H9 (cell line): Measurements from ENCODE around the gene AHCY. TPM values are rescaled to one million over a fixed set of nuclear protein-coding genes. Genes with fewer than 3 reads are reported as not detected.

ENCODE experiments used
- DNase-seq: peaks from one replicate; pipeline ENCODE4 v3.0.0-alpha.2; 2017
- H2AFZ ChIP-seq: one replicate; pipeline ENCODE4 v1.6.1; 2013; ENCODE audit warnings: mild to moderate bottlenecking, low read length, control low read depth, moderate library complexity
- H2AK5ac ChIP-seq: 2 replicates; pipeline ENCODE4 v1.6.1; 2013; ENCODE audit warnings: low read length, control low read depth, mixed read lengths; ENCODE audit not compliant: insufficient read length
- H2BK120ac ChIP-seq: one replicate; pipeline ENCODE4 v1.6.1; 2013; ENCODE audit warnings: low read depth, mild to moderate bottlenecking, low read length, control low read depth, inconsistent platforms; ENCODE audit not compliant: poor library complexity, severe bottlenecking
- H2BK12ac ChIP-seq: 2 replicates; pipeline ENCODE4 v1.6.1; 2013; ENCODE audit warnings: low read length, control low read depth, mixed read lengths, low read depth; ENCODE audit not compliant: insufficient read length
- H2BK15ac ChIP-seq: 2 replicates; pipeline ENCODE4 v1.6.1; 2013; ENCODE audit warnings: low read depth, low read length, control low read depth
- H2BK20ac ChIP-seq: one replicate; pipeline ENCODE4 v1.6.1; 2013; ENCODE audit warnings: low read depth, mild to moderate bottlenecking, low read length, control low read depth, inconsistent platforms; ENCODE audit not compliant: poor library complexity, severe bottlenecking
- H2BK5ac ChIP-seq: 2 replicates; pipeline ENCODE4 v1.6.1; 2013; ENCODE audit warnings: low read length, control low read depth, mixed read lengths; ENCODE audit not compliant: insufficient read length
- H3K14ac ChIP-seq: 2 replicates; pipeline ENCODE4 v1.6.1; 2013; ENCODE audit warnings: low read length, control low read depth; ENCODE audit not compliant: insufficient read depth
- H3K18ac ChIP-seq: 2 replicates; pipeline ENCODE4 v1.6.1; 2013; ENCODE audit warnings: low read depth, mild to moderate bottlenecking, mixed read lengths, low read length, control low read depth; ENCODE audit not compliant: insufficient read length
- H3K23ac ChIP-seq: 2 replicates; pipeline ENCODE4 v1.6.1; 2013; ENCODE audit warnings: low read length, control low read depth, mixed read lengths, low read depth; ENCODE audit not compliant: insufficient read length
- H3K23me2 ChIP-seq: 2 replicates; pipeline ENCODE4 v1.6.1; 2013; ENCODE audit warnings: low read depth, mild to moderate bottlenecking, mixed read lengths, low read length, control low read depth; ENCODE audit not compliant: insufficient read length, poor library complexity, severe bottlenecking
- H3K27ac ChIP-seq: 2 replicates; pipeline ENCODE4 v1.5.1; 2013; ENCODE audit warnings: low read length, control low read depth, mixed read lengths, low read depth; ENCODE audit not compliant: insufficient read length
- H3K27me3 ChIP-seq: 2 replicates; pipeline ENCODE4 v1.6.1; 2013; ENCODE audit warnings: low read length, control low read depth, inconsistent platforms; ENCODE audit not compliant: insufficient read depth
- H3K4ac ChIP-seq: 2 replicates; pipeline ENCODE4 v1.6.1; 2013; ENCODE audit warnings: low read depth, mild to moderate bottlenecking, control low read depth, inconsistent platforms, low read length, moderate library complexity
- H3K4me1 ChIP-seq: 2 replicates; pipeline ENCODE4 v1.6.1; 2013; ENCODE audit warnings: low read length, control low read depth, inconsistent platforms; ENCODE audit not compliant: insufficient read depth
- H3K4me2 ChIP-seq: 2 replicates; pipeline ENCODE4 v1.6.1; 2013; ENCODE audit warnings: low read length, control low read depth, mixed read lengths; ENCODE audit not compliant: insufficient read length, insufficient read depth
- H3K56ac ChIP-seq: 2 replicates; pipeline ENCODE4 v1.6.1; 2013; ENCODE audit warnings: low read depth, mild to moderate bottlenecking, mixed read lengths, low read length, control low read depth; ENCODE audit not compliant: insufficient read length
- H3K79me1 ChIP-seq: 2 replicates; pipeline ENCODE4 v1.6.1; 2013; ENCODE audit warnings: low read depth, mild to moderate bottlenecking, moderate library complexity, low read length, control low read depth, inconsistent platforms; ENCODE audit not compliant: insufficient read depth, poor library complexity, severe bottlenecking
- H3K79me2 ChIP-seq: 2 replicates; pipeline ENCODE4 v1.6.1; 2013; ENCODE audit warnings: low read length, control low read depth, inconsistent platforms; ENCODE audit not compliant: insufficient read depth
- H3K9ac ChIP-seq: 2 replicates; pipeline ENCODE4 v1.6.1; 2013; ENCODE audit warnings: low read length, control low read depth, mixed read lengths; ENCODE audit not compliant: insufficient read length; ENCODE audit errors: extremely low read depth
- H3K9me3 ChIP-seq: one replicate; pipeline ENCODE4 v1.6.1; 2013; ENCODE audit warnings: low read depth, low read length, inconsistent platforms; ENCODE audit not compliant: control insufficient read depth
- H3T11ph ChIP-seq: one replicate; pipeline ENCODE4 v1.6.1; 2013; ENCODE audit warnings: mild to moderate bottlenecking, low read length, control low read depth, inconsistent platforms
- H4K20me1 ChIP-seq: one replicate; pipeline ENCODE4 v1.6.1; 2013; ENCODE audit not compliant: control insufficient read depth, insufficient read length, insufficient read depth
- H4K5ac ChIP-seq: 2 replicates; pipeline ENCODE4 v1.6.1; 2013; ENCODE audit warnings: low read depth, mild to moderate bottlenecking, mixed read lengths, low read length, control low read depth; ENCODE audit not compliant: insufficient read length
- H4K8ac ChIP-seq: replicated peaks from 2 replicates; pipeline ENCODE4 v1.6.1; 2013; ENCODE audit warnings: low read length, control low read depth, mixed read lengths, low read depth; ENCODE audit not compliant: insufficient read length
- H4K91ac ChIP-seq: 2 replicates; pipeline ENCODE4 v1.6.1; 2013; ENCODE audit warnings: low read depth, mild to moderate bottlenecking, moderate library complexity, mixed read lengths, low read length, control low read depth; ENCODE audit not compliant: insufficient read length
- H3K27ac Mint-ChIP-seq, 3 experiments: 2 replicates in 2 of 3; 3 replicates in 1 of 3; pipeline ENCODE4 v1.8.0; 2020 to 2021; ENCODE audit warnings: mixed read lengths in 3 of 3, mild to moderate bottlenecking in 1 of 3, moderate library complexity in 1 of 3
- H3K27me3 Mint-ChIP-seq: 2 replicates; pipeline ENCODE4 v1.8.0; 2021; ENCODE audit warnings: low read depth, mild to moderate bottlenecking, moderate library complexity, mixed read lengths
- H3K36me3 Mint-ChIP-seq, 3 experiments: 2 replicates in 2 of 3; 3 replicates in 1 of 3; pipeline ENCODE4 v1.8.0; 2020 to 2021; ENCODE audit warnings: low read depth in 3 of 3, mixed read lengths in 3 of 3; ENCODE audit not compliant: insufficient read depth in 1 of 3
- H3K4me1 Mint-ChIP-seq, 2 experiments: 2 replicates each; pipeline ENCODE4 v1.8.0; 2020; ENCODE audit warnings: mixed read lengths in 2 of 2
- H3K4me3 Mint-ChIP-seq, 2 experiments: 2 replicates in 1 of 2; 3 replicates in 1 of 2; pipeline ENCODE4 v1.8.0; 2020 to 2021; ENCODE audit warnings: mild to moderate bottlenecking in 2 of 2, mixed read lengths in 2 of 2, moderate library complexity in 1 of 2
- H3K9me3 Mint-ChIP-seq, 2 experiments: 2 replicates in 1 of 2; 3 replicates in 1 of 2; pipeline ENCODE4 v1.8.0; 2020; ENCODE audit warnings: mild to moderate bottlenecking in 2 of 2, mixed read lengths in 2 of 2, moderate library complexity in 1 of 2
- CTCF ChIP-seq: fragments of 200-600 bp; sonication (generic); conservative IDR thresholded peaks from 3 replicates; pipeline ENCODE4 v1.8.0; 2021; ENCODE audit warnings: antibody characterized with exemption, mild to moderate bottlenecking
- WGBS: extraction: QIAGEN DNeasy Blood & Tissue Kit; methylation state at CpG from one replicate; pipeline ENCODE4 v1.1.7; 2013; ENCODE audit warnings: missing lambda C conversion rate, low lambda C conversion rate, mixed read lengths; ENCODE audit not compliant: insufficient read length; ENCODE audit errors: extremely low coverage; 5-methylcytosine and 5-hydroxymethylcytosine counted together
- total RNA-seq: library from RNA; stranded (reverse); gene quantifications from 2 replicates; pipeline ENCODE4 v1.2.1, GENCODE V29; 2021

The AHCY gene
- total RNA-seq, 1 experiment from 2014 or later, result 461 TPM

GRCh38 chr20:34260208-34260942 lies 42.8 kb downstream of the AHCY start:
- no peaks in the 10 kb centered on the region for H3K27me3 Mint-ChIP-seq
- WGBS, result no CpG with 5 or more reads among the region's 5 CpGs
- no peaks in the 10 kb centered on the region for H3K79me2 ChIP-seq

More at GRCh38 chr20:34260208-34260942, 42.8 kb downstream of the AHCY start:
- no peak for TF ChIP-seq CTCF
- Histone ChIP-seq H3K79me1 (no peaks in the 10 kb centered on the region), H4K5ac (no peak overlapping the region), H4K91ac (no peak overlapping the region), H2BK15ac (no peak overlapping the region), H3K23ac (no peak overlapping the region), H3K9ac (no peak overlapping the region), H3K4ac (no peak overlapping the region), H3T11ph (no peak overlapping the region), H3K14ac (no peak overlapping the region), H3K56ac (no peak overlapping the region), H3K23me2 (no peaks in the 10 kb centered on the region), H2BK5ac (no peak overlapping the region), H2BK20ac (no peak overlapping the region), H4K8ac (no peak overlapping the region), H2BK120ac (no peak overlapping the region), H3K4me1 (no peaks in the 10 kb centered on the region), H3K18ac (no peak overlapping the region), H3K4me2 (no peak overlapping the region), H2AFZ (no peak overlapping the region), H2BK12ac (no peak overlapping the region), H3K9me3 (no peaks in the 10 kb centered on the region), H2AK5ac (no peak overlapping the region), H3K27me3 (no peaks in the 10 kb centered on the region), H4K20me1 (no peaks in the 10 kb centered on the region), H3K27ac (no peak overlapping the region)
- no peak overlapping the region for H3K4me3 Mint-ChIP-seq
- DNase-seq, result no peak
- H3K27ac Mint-ChIP-seq, result peak overlapping the region; percentile 28 to 83 (median 83); a peak in 4 of 7 replicates
- peaks cover 0 to 2% (median 0%) of the 10 kb centered on the region in 3 experiments; a peak in 2 of 7 replicates for H3K36me3 Mint-ChIP-seq
- no peaks in the 10 kb centered on the region for H3K9me3 Mint-ChIP-seq
- H3K4me1 Mint-ChIP-seq, result peaks cover 15 to 17% of the 10 kb centered on the region in 2 experiments
